Transverse colon (tissue), 4 donors: Measurements from ENCODE around the gene AKAP6.

Source experiments
- EP300 ChIP-seq: sonication (generic); formaldehyde crosslinking; IDR thresholded peaks from one replicate; pipeline ENCODE4 v1.6.1; 2017; ENCODE audit warnings: antibody characterized with exemption, low read depth
- POLR2A ChIP-seq: fragments of 450-650 bp; IDR thresholded peaks from one replicate; pipeline ENCODE4 v1.6.1; 2016; ENCODE audit warnings: antibody characterized with exemption, mild to moderate bottlenecking, moderate library complexity
- POLR2AphosphoS5 ChIP-seq, 3 donors: sonication (generic); formaldehyde crosslinking; IDR thresholded peaks; one replicate each; pipeline ENCODE4 v1.6.1; 2016; ENCODE audit warnings: antibody characterized with exemption in 3 of 3
- TF ChIP-seq, protein P1 (sequence below), 5 experiments: fragments of 200-600 bp in 3 of 5; fragments of 450-650 bp in 2 of 5; sonication (generic) in 3 of 5; IDR thresholded peaks; 1 replicate in 2 of 5; 2 replicates in 3 of 5; pipeline ENCODE4 v1.5.1; 2016 to 2017; ENCODE audit warnings: antibody characterized with exemption in 5 of 5, inconsistent platforms in 3 of 5, mild to moderate bottlenecking in 2 of 5, moderate library complexity in 1 of 5

DNA sequence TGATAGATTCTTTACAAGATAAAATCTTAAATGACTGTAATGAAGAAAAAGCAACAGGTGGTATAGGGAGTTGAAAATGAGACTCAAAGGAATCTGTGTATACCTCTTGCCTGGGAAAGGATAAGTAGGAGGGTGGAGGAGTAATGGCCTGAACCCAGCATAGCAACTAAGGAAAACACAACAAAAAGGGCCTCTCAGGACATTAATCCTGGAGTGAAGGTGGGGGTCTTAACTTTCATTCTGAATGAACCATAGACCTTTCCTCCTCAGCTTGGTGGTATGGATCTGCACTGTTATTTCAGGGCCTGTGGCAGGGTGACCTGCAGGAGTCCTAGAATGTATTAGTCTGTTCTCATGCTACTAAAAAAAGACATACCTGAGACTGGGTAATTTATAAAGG is 185.6 kb downstream of the AKAP6 start:
- TF ChIP-seq, protein P1, sequence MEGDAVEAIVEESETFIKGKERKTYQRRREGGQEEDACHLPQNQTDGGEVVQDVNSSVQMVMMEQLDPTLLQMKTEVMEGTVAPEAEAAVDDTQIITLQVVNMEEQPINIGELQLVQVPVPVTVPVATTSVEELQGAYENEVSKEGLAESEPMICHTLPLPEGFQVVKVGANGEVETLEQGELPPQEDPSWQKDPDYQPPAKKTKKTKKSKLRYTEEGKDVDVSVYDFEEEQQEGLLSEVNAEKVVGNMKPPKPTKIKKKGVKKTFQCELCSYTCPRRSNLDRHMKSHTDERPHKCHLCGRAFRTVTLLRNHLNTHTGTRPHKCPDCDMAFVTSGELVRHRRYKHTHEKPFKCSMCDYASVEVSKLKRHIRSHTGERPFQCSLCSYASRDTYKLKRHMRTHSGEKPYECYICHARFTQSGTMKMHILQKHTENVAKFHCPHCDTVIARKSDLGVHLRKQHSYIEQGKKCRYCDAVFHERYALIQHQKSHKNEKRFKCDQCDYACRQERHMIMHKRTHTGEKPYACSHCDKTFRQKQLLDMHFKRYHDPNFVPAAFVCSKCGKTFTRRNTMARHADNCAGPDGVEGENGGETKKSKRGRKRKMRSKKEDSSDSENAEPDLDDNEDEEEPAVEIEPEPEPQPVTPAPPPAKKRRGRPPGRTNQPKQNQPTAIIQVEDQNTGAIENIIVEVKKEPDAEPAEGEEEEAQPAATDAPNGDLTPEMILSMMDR (IDR thresholded peaks at IDR 0.05): no peak
- no peak for TF ChIP-seq EP300
- no peak for TF ChIP-seq POLR2A
- no peak for TF ChIP-seq POLR2AphosphoS5 (IDR thresholded peaks at IDR 0.05)
